Measurements from ENCODE around the gene RPS6KA6. TPM values are rescaled to one million over a fixed set of nuclear protein-coding genes. Genes with fewer than 3 reads are reported as not detected.

The RPS6KA6 gene
- total and polyA plus RNA-seq, 2 of the 13 experiments (the other 11 are each of a cell fraction or from before 2014, with no cell fraction given), result not detected

GRCh38 chrX:84078991-84079390 lies 109.0 kb downstream of the RPS6KA6 start (continued):
- TF ChIP-seq PRDM10 (CRISPR knock-in tag; IDR thresholded peaks at IDR 0.05; ENCODE audit: low read depth) (no peak), NONO (IDR thresholded peaks at IDR 0.05) (no peak), NONO (CRISPR knock-in tag; conservative IDR thresholded peaks at IDR 0.05) (no peak), HNF1A (IDR thresholded peaks at IDR 0.05; ENCODE audit: low read depth) (no peak), HNF1A (CRISPR knock-in tag; IDR thresholded peaks at IDR 0.05; ENCODE audit: borderline replicate concordance) (no peak), E2F1 (CRISPR knock-in tag; IDR thresholded peaks at IDR 0.05) (no peak), ZNF564 (CRISPR knock-in tag; IDR thresholded peaks at IDR 0.05) (no peak)
- TF ChIP-seq, protein P1, sequence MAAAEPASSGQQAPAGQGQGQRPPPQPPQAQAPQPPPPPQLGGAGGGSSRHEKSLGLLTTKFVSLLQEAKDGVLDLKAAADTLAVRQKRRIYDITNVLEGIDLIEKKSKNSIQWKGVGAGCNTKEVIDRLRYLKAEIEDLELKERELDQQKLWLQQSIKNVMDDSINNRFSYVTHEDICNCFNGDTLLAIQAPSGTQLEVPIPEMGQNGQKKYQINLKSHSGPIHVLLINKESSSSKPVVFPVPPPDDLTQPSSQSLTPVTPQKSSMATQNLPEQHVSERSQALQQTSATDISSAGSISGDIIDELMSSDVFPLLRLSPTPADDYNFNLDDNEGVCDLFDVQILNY (CRISPR knock-in tag; conservative IDR thresholded peaks at IDR 0.05), result no peak
